Mesenchymal stem cell (in vitro differentiated cells and primary cell): Measurements from ENCODE around the gene FRMPD4.

Source experiments
- DNase-seq: peaks from one replicate; pipeline ENCODE4 v3.0.0-alpha.2; 2013
- H2AFZ ChIP-seq: one replicate; pipeline ENCODE4 v1.6.1; 2013; ENCODE audit warnings: low read depth, mild to moderate bottlenecking, control low read depth, inconsistent platforms, low read length, moderate library complexity
- H2AK5ac ChIP-seq: 2 replicates; pipeline ENCODE4 v1.6.1; 2013; ENCODE audit warnings: low read length, moderate library complexity, mild to moderate bottlenecking, inconsistent platforms; ENCODE audit not compliant: severe bottlenecking
- H2BK120ac ChIP-seq: one replicate; pipeline ENCODE4 v1.6.1; 2013; ENCODE audit warnings: low read depth, mild to moderate bottlenecking, inconsistent platforms, low read length, moderate library complexity
- H2BK12ac ChIP-seq, 2 experiments: one replicate each; pipeline ENCODE4 v1.6.1; 2013; ENCODE audit warnings: inconsistent platforms in 2 of 2, low read length in 2 of 2, mild to moderate bottlenecking in 2 of 2, moderate library complexity in 2 of 2, control low read depth in 1 of 2
- H2BK15ac ChIP-seq: one replicate; pipeline ENCODE4 v1.6.1; 2013; ENCODE audit warnings: mild to moderate bottlenecking, low read depth, inconsistent platforms; ENCODE audit not compliant: poor library complexity, severe bottlenecking
- H2BK5ac ChIP-seq: 2 replicates; pipeline ENCODE4 v1.6.1; 2013; ENCODE audit warnings: low read depth, mild to moderate bottlenecking, low read length, control low read depth, inconsistent platforms; ENCODE audit not compliant: poor library complexity, severe bottlenecking
- H3K14ac ChIP-seq, 2 experiments: one replicate each; pipeline ENCODE4 v1.6.1; 2013; ENCODE audit warnings: inconsistent platforms in 2 of 2, low read length in 2 of 2, control low read depth in 1 of 2, mild to moderate bottlenecking in 1 of 2, moderate library complexity in 1 of 2
- H3K18ac ChIP-seq, 2 experiments: one replicate each; pipeline ENCODE4 v1.6.1; 2013; ENCODE audit warnings: inconsistent platforms in 2 of 2, low read length in 2 of 2, control low read depth in 1 of 2, low read depth in 1 of 2, mild to moderate bottlenecking in 1 of 2
- H3K23ac ChIP-seq, 2 experiments: one replicate each; pipeline ENCODE4 v1.6.1; 2013; ENCODE audit warnings: inconsistent platforms in 2 of 2, low read length in 2 of 2, mild to moderate bottlenecking in 2 of 2, moderate library complexity in 2 of 2, control low read depth in 1 of 2
- H3K27ac ChIP-seq: 2 replicates; pipeline ENCODE4 v1.5.1; 2013; ENCODE audit warnings: mild to moderate bottlenecking, moderate library complexity, low read length, control low read depth, inconsistent platforms; ENCODE audit not compliant: poor library complexity, severe bottlenecking
- H3K27me3 ChIP-seq, 2 experiments: 2 replicates each; pipeline versions ENCODE4 v1.6.1 to v1.7.0; 2013; ENCODE audit warnings: low read length in 2 of 2, mild to moderate bottlenecking in 2 of 2, moderate library complexity in 2 of 2, control low read depth in 1 of 2, inconsistent platforms in 1 of 2; ENCODE audit not compliant: control insufficient read depth in 1 of 2, insufficient read depth in 1 of 2
- H3K36me3 ChIP-seq, 2 experiments: 2 replicates each; pipeline versions ENCODE4 v1.6.1 to v1.7.0; 2013; ENCODE audit warnings: low read length in 2 of 2, control low read depth in 1 of 2, inconsistent platforms in 1 of 2, low read depth in 1 of 2, mild to moderate bottlenecking in 1 of 2; ENCODE audit not compliant: insufficient read depth in 2 of 2, control insufficient read depth in 1 of 2
- H3K4ac ChIP-seq, 2 experiments: one replicate each; pipeline ENCODE4 v1.6.1; 2013; ENCODE audit warnings: inconsistent platforms in 2 of 2, low read length in 2 of 2, mild to moderate bottlenecking in 2 of 2, moderate library complexity in 2 of 2, control low read depth in 1 of 2, low read depth in 1 of 2
- H3K4me1 ChIP-seq: 2 replicates; pipeline ENCODE4 v1.6.1; 2013; ENCODE audit warnings: low read depth, low read length, control low read depth; ENCODE audit not compliant: control insufficient read depth, insufficient read depth
- H3K4me2 ChIP-seq: 2 replicates; pipeline ENCODE4 v1.6.1; 2013; ENCODE audit warnings: low read length, mild to moderate bottlenecking, inconsistent platforms; ENCODE audit not compliant: poor library complexity, severe bottlenecking
- H3K4me3 ChIP-seq, 2 experiments: 2 replicates each; pipeline versions ENCODE4 v1.5.1 to v1.7.0; 2013; ENCODE audit warnings: low read length in 2 of 2, mild to moderate bottlenecking in 2 of 2, control low read depth in 1 of 2, low read depth in 1 of 2; ENCODE audit not compliant: insufficient read depth in 1 of 2
- H3K79me1 ChIP-seq: replicated peaks from 2 replicates; pipeline ENCODE4 v1.6.1; 2013; ENCODE audit warnings: mild to moderate bottlenecking, control low read depth, low read length, inconsistent platforms; ENCODE audit not compliant: poor library complexity, severe bottlenecking
- H3K9ac ChIP-seq: 2 replicates; pipeline ENCODE4 v1.7.0; 2013; ENCODE audit warnings: mild to moderate bottlenecking, low read length, moderate library complexity
- H3K9me3 ChIP-seq: 2 replicates; pipeline ENCODE4 v1.7.0; 2013; ENCODE audit warnings: mild to moderate bottlenecking, low read length; ENCODE audit not compliant: control insufficient read depth
- H4K8ac ChIP-seq: one replicate; pipeline ENCODE4 v1.6.1; 2013; ENCODE audit warnings: inconsistent platforms, mild to moderate bottlenecking, low read length, moderate library complexity
- H4K91ac ChIP-seq: one replicate; pipeline ENCODE4 v1.6.1; 2013; ENCODE audit warnings: mild to moderate bottlenecking, low read length, inconsistent platforms
- WGBS: methylation state at CpG from one replicate; pipeline ENCODE4 v1.1.7; 2013; ENCODE audit warnings: mixed read lengths; 5-methylcytosine and 5-hydroxymethylcytosine counted together

FRMPD4 gene

DNA sequence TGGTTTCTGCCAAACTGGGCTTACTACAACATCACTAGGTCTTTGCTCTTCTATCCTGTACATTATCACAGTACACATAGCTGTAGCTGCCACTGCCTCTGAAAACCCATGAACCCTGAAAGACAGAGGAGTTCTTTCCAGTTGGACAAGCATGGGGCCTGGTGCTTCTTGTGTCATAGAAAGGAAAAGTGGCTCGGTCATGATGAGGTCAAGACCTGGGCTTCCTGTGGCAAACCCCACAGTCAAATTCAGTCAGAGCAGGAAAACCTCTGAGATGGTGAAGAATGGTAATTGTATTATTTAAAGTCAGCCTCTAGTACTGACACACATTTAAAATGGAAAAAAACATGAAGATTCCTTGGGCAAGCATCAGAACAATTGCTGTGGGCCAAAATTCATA, 519.6 kb downstream of the FRMPD4 start:
- Histone ChIP-seq H4K8ac (no peak overlapping the region), H2BK120ac (no peak overlapping the region), H3K27ac (no peak overlapping the region), H2BK15ac (no peak overlapping the region), H3K4ac (no peak overlapping the region), H4K91ac (no peak overlapping the region), H3K14ac (no peak overlapping the region), H3K9ac (no peak overlapping the region), H3K27me3 (no peaks in the 10 kb centered on the region), H3K4me2 (no peak overlapping the region), H3K9me3 (no peaks in the 10 kb centered on the region), H3K36me3 (no peaks in the 10 kb centered on the region), H2AK5ac (no peak overlapping the region), H2AFZ (no peak overlapping the region), H3K4me1 (no peaks in the 10 kb centered on the region), H2BK12ac (no peak overlapping the region), H3K23ac (no peak overlapping the region), H3K4me3 (no peak overlapping the region), H2BK5ac (no peak overlapping the region), H3K18ac (no peak overlapping the region), H3K79me1 (no peaks in the 10 kb centered on the region)
- 60% methylated on average over 1 of the region's 1 CpG for WGBS
- DNase-seq, result no peak

DNA sequence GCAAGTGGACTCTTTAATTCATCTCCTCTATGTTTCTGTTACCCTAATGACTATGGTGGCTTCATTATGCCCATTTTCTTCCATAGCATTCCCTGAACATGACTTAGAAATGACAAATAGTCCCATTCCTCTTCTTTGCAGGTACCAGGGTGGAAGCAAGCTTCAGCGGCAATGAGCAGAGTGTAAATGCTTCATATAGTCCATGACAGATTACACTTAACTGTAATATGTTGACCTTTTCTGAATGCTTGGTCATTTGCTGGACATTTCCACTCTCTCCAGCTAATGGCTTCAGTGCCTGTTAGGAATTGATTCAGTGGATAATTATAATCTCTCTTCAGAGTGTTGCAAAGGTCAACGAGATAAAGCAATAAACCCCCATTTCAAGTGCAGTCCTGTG, 523.2 kb downstream of the FRMPD4 start:
- Histone ChIP-seq H2BK12ac (no peak overlapping the region), H2BK120ac (no peak overlapping the region), H3K14ac (no peak overlapping the region), H3K79me1 (no peaks in the 10 kb centered on the region), H3K4me1 (no peaks in the 10 kb centered on the region), H3K27ac (no peak overlapping the region), H3K4me2 (no peak overlapping the region), H3K4me3 (no peak overlapping the region), H3K9me3 (no peaks in the 10 kb centered on the region), H3K4ac (no peak overlapping the region), H2BK15ac (no peak overlapping the region), H2AFZ (no peak overlapping the region), H3K18ac (no peak overlapping the region), H2AK5ac (no peak overlapping the region), H4K8ac (no peak overlapping the region), H2BK5ac (no peak overlapping the region), H3K36me3 (no peaks in the 10 kb centered on the region), H3K27me3 (no peaks in the 10 kb centered on the region), H3K23ac (no peak overlapping the region), H3K9ac (no peak overlapping the region), H4K91ac (no peak overlapping the region)
- no peak for DNase-seq
- WGBS, result 100% methylated on average over 1 of the region's 2 CpGs

DNA sequence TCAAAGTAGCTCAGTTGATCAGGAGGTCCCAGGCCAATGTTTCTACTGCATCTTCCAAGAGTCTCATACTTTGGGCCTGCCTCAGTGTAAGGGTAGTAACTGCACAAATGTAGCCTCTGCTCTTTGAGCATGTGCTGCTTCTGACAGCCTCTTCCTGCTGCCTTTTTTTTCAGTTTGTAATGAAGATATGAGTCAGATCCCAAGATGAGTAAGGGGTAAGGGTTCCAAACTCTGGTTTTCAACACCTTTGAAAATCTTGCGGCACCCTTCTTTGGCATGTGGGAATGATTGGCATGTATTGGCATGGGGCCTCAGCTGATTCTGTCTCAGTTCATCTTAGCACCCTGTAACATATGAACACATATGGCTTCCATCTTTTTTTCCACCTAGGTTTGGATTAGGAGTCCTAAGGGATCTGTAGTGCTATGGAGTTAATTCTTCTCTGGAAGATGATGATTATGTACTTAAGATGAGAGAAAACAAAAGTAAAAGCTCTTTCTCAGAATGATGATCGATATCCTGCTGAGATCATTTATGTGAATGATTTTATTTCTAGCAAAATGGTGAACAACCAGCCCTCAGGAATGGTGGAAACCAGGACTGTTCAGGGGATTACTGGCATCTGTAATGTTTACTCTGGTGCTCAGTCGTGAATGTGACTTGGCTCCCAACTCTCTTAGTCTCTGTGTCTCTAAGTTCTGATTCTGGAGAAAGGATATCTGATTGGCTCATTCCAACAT, 534.3 kb downstream of the FRMPD4 start:
- Histone ChIP-seq H2BK15ac (no peak overlapping the region), H2AK5ac (no peak overlapping the region)

DNA sequence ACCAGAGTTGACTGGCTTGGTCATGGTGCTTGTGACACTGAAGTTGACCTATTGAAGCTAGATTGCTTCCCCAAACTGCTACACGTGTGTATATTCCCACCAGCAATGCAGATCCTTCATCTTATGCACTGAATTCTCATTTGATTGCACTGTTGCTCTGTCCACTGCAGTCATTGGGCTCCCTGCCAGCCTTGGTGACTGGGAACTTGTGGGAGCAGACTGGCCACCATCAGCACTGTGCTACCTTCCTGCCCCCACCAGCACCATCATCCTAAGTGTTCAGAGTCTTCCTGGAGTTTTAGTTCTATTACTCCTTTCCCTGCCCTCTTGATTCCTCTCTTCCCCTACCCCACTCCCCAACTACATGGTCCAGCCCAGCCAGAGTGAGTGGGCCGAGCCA, 535.2 kb downstream of the FRMPD4 start:
- Histone ChIP-seq H4K8ac (no peak overlapping the region), H2BK120ac (no peak overlapping the region), H3K4me2 (no peak overlapping the region), H2AFZ (no peak overlapping the region), H3K27ac (no peak overlapping the region), H4K91ac (no peak overlapping the region), H3K9ac (no peak overlapping the region), H3K4ac (no peak overlapping the region), H3K79me1 (no peaks in the 10 kb centered on the region), H3K14ac (no peak overlapping the region), H3K27me3 (no peaks in the 10 kb centered on the region), H2AK5ac (no peak overlapping the region), H2BK15ac (no peak overlapping the region), H3K9me3 (peaks cover 4% of the 10 kb centered on the region), H2BK5ac (no peak overlapping the region), H3K18ac (no peak overlapping the region), H2BK12ac (no peak overlapping the region), H3K23ac (no peak overlapping the region), H3K4me3 (no peak overlapping the region), H3K4me1 (no peaks in the 10 kb centered on the region), H3K36me3 (no peaks in the 10 kb centered on the region)
- 71% methylated on average over 1 of the region's 2 CpGs for WGBS
- no peak for DNase-seq

More for the DNA sequence above, 534.3 kb downstream of the FRMPD4 start:
- no peak overlapping the region for H2BK5ac ChIP-seq
- no peak overlapping the region for H3K14ac ChIP-seq
- H3K9ac ChIP-seq, result no peak overlapping the region
- H3K4ac ChIP-seq, result no peak overlapping the region
- H4K8ac ChIP-seq, result no peak overlapping the region
- H2BK120ac ChIP-seq, result no peak overlapping the region
- H3K23ac ChIP-seq, result no peak overlapping the region
- H3K4me3 ChIP-seq, result no peak overlapping the region
- H3K9me3 ChIP-seq, result peaks cover 4% of the 10 kb centered on the region
- 84% methylated on average over 2 of the region's 3 CpGs for WGBS
- no peak overlapping the region for H3K4me2 ChIP-seq
- no peak for DNase-seq
- H3K27me3 ChIP-seq, result no peaks in the 10 kb centered on the region
- H2AFZ ChIP-seq, result no peak overlapping the region
- H3K18ac ChIP-seq, result no peak overlapping the region
- H2BK12ac ChIP-seq, result no peak overlapping the region
- H4K91ac ChIP-seq, result no peak overlapping the region
- no peaks in the 10 kb centered on the region for H3K79me1 ChIP-seq
- H3K27ac ChIP-seq, result no peak overlapping the region
- no peaks in the 10 kb centered on the region for H3K36me3 ChIP-seq
- no peaks in the 10 kb centered on the region for H3K4me1 ChIP-seq
